Neural cell (in vitro differentiated cells): ENCODE data around the gene FSTL3. TPM values are rescaled to one million over a fixed set of nuclear protein-coding genes. Genes with fewer than 3 reads are reported as not detected.

Experiments used
- H2AFZ ChIP-seq: fragments of 200-600, 300-800 bp; sonication (generic), shearing (Covaris generic); 2 replicates; pipeline ENCODE4 v1.6.0; 2014; ENCODE audit warnings: low read depth, mild to moderate bottlenecking, antibody characterized with exemption, low read length, moderate library complexity
- H3F3A ChIP-seq: fragments of 200-600 bp; shearing (Covaris generic); 2 replicates; pipeline ENCODE4 v1.6.1; 2016; ENCODE audit warnings: mild to moderate bottlenecking, moderate library complexity, mixed read lengths, antibody characterized with exemption, low read length; ENCODE audit not compliant: insufficient read depth, poor library complexity, severe bottlenecking
- H3K27ac ChIP-seq: fragments of 200-600, 300-800 bp; sonication (generic), shearing (Covaris generic); 2 replicates; pipeline ENCODE4 v1.5.1; 2014; ENCODE audit warnings: mild to moderate bottlenecking, low read length, moderate library complexity
- H3K27me3 ChIP-seq: fragments of 300-800, 200-600 bp; sonication (generic), shearing (Covaris generic); 2 replicates; pipeline ENCODE4 v1.6.0; 2014; ENCODE audit warnings: mild to moderate bottlenecking, low read depth, low read length, moderate library complexity; ENCODE audit not compliant: insufficient read depth
- H3K36me3 ChIP-seq: fragments of 300-800, 200-600 bp; sonication (generic), shearing (Covaris generic); 2 replicates; pipeline ENCODE4 v1.5.1; 2014; ENCODE audit warnings: mild to moderate bottlenecking, antibody characterized with exemption, low read length, moderate library complexity; ENCODE audit not compliant: insufficient read depth
- H3K4me2 ChIP-seq: fragments of 300-800, 200-600 bp; sonication (generic), shearing (Covaris generic); 2 replicates; pipeline ENCODE4 v1.6.0; 2014; ENCODE audit warnings: mild to moderate bottlenecking, low read length
- H3K4me3 ChIP-seq: fragments of 300-800, 200-600 bp; sonication (generic), shearing (Covaris generic); 2 replicates; pipeline ENCODE4 v1.5.1; 2014; ENCODE audit warnings: mild to moderate bottlenecking, low read length, moderate library complexity
- H3K79me2 ChIP-seq: fragments of 200-600 bp; shearing (Covaris generic); replicated peaks from 2 replicates; pipeline ENCODE4 v1.6.0; 2014; ENCODE audit warnings: mild to moderate bottlenecking, low read length, moderate library complexity; ENCODE audit not compliant: insufficient read depth
- H3K9ac ChIP-seq: fragments of 300-800, 200-600 bp; sonication (generic), shearing (Covaris generic); 2 replicates; pipeline ENCODE4 v1.6.1; 2016; ENCODE audit warnings: mild to moderate bottlenecking, low read length, mixed read lengths
- H3K9me2 ChIP-seq: fragments of 200-600 bp; shearing (Covaris generic); 2 replicates; pipeline ENCODE4 v1.6.1; 2016; ENCODE audit warnings: mild to moderate bottlenecking, low read length, mixed read lengths; ENCODE audit not compliant: insufficient read depth
- H3K9me3 ChIP-seq: fragments of 200-600, 300-800 bp; sonication (generic), shearing (Covaris generic); 2 replicates; pipeline ENCODE4 v1.6.1; 2016; ENCODE audit warnings: mild to moderate bottlenecking, mixed run types, low read length, moderate library complexity, mixed read lengths
- H4K20me1 ChIP-seq: fragments of 200-600 bp; shearing (Covaris generic); 2 replicates; pipeline ENCODE4 v1.6.1; 2016; ENCODE audit warnings: mild to moderate bottlenecking, mixed run types; ENCODE audit not compliant: insufficient read depth
- CTCF ChIP-seq: fragments of 450-650 bp; IDR thresholded peaks from 2 replicates; pipeline ENCODE4 v1.5.1; 2014; ENCODE audit warnings: antibody characterized with exemption, mild to moderate bottlenecking, moderate library complexity; ENCODE audit not compliant: poor library complexity, severe bottlenecking
- EP300 ChIP-seq: fragments of 450-650 bp; conservative IDR thresholded peaks from 2 replicates; pipeline ENCODE4 v1.6.1; 2014; ENCODE audit warnings: antibody characterized with exemption, mild to moderate bottlenecking, moderate library complexity; ENCODE audit not compliant: poor library complexity, severe bottlenecking
- EZH2 ChIP-seq: fragments of 200-600, 300-800 bp; shearing (Covaris generic), sonication (generic); IDR thresholded peaks from 2 replicates; pipeline ENCODE4 v1.6.1; 2014; ENCODE audit warnings: antibody characterized with exemption, low read length, borderline replicate concordance, mild to moderate bottlenecking; ENCODE audit not compliant: insufficient read depth, poor library complexity, severe bottlenecking
- MXI1 ChIP-seq: fragments of 450-650 bp; conservative IDR thresholded peaks from 2 replicates; pipeline ENCODE4 v1.6.1; 2014; ENCODE audit warnings: antibody characterized with exemption, mild to moderate bottlenecking; ENCODE audit not compliant: poor library complexity, severe bottlenecking
- POLR2AphosphoS5 ChIP-seq: IDR thresholded peaks from 2 replicates; pipeline ENCODE4 v1.6.1; 2012
- RAD21 ChIP-seq: fragments of 450-650 bp; conservative IDR thresholded peaks from 2 replicates; pipeline ENCODE4 v1.6.1; 2014; ENCODE audit warnings: antibody characterized with exemption, mild to moderate bottlenecking, moderate library complexity
- REST ChIP-seq: IDR thresholded peaks from 2 replicates; pipeline ENCODE4 v1.6.1; 2012; ENCODE audit warnings: borderline replicate concordance
- SMC3 ChIP-seq: fragments of 450-650 bp; conservative IDR thresholded peaks from 2 replicates; pipeline ENCODE4 v1.6.1; 2014; ENCODE audit warnings: antibody characterized with exemption, mild to moderate bottlenecking, moderate library complexity; ENCODE audit not compliant: poor library complexity
- TAF1 ChIP-seq: IDR thresholded peaks from 2 replicates; pipeline ENCODE4 v1.6.1; 2012; ENCODE audit warnings: low read depth
- polyA plus RNA-seq: library from polyadenylated mRNA; depleted of rRNA; stranded (reverse); fragments of >200 nt; gene quantifications from 2 replicates; pipeline ENCODE4 v1.2.3, GENCODE V29; 2014

The FSTL3 gene
- polyA plus RNA-seq, 1 donor from 2014 or later = 3.1 TPM

GRCh38 chr19:640606-641189 is 35.5 kb upstream of the FSTL3 start:
- no peak for TF ChIP-seq SMC3
- TF ChIP-seq CTCF = no peak
- no peak for TF ChIP-seq EP300
- TF ChIP-seq REST = no peak
- TF ChIP-seq EZH2 = no peak
- no peak overlapping the region for H2AFZ ChIP-seq
- H3K79me2 ChIP-seq = no peaks in the 10 kb centered on the region
- H3F3A ChIP-seq = no peaks in the 10 kb centered on the region
- no peaks in the 10 kb centered on the region for H3K9me2 ChIP-seq
- H3K9ac ChIP-seq = no peak overlapping the region
- no peaks in the 10 kb centered on the region for H3K27me3 ChIP-seq
- no peak overlapping the region for H3K4me2 ChIP-seq
- no peaks in the 10 kb centered on the region for H4K20me1 ChIP-seq
- no peak overlapping the region for H3K27ac ChIP-seq
- H3K4me3 ChIP-seq = no peak overlapping the region
- H3K36me3 ChIP-seq = no peaks in the 10 kb centered on the region
- no peaks in the 10 kb centered on the region for H3K9me3 ChIP-seq

GRCh38 chr19:641702-642101 is 34.5 kb upstream of the FSTL3 start:
- Histone ChIP-seq H3K9ac (no peak overlapping the region), H2AFZ (no peak overlapping the region), H3K36me3 (no peaks in the 10 kb centered on the region), H3K9me2 (no peaks in the 10 kb centered on the region), H3K4me3 (no peak overlapping the region), H3K79me2 (no peaks in the 10 kb centered on the region), H4K20me1 (no peaks in the 10 kb centered on the region), H3K9me3 (no peaks in the 10 kb centered on the region), H3F3A (no peaks in the 10 kb centered on the region), H3K27me3 (no peaks in the 10 kb centered on the region), H3K27ac (no peak overlapping the region), H3K4me2 (no peak overlapping the region)
- no peak for TF ChIP-seq MXI1
- TF ChIP-seq POLR2AphosphoS5 = no peak
- no peak for TF ChIP-seq EP300
- no peak for TF ChIP-seq REST
- TF ChIP-seq CTCF = no peak
- TF ChIP-seq TAF1 = no peak
- no peak for TF ChIP-seq EZH2
- no peak for TF ChIP-seq RAD21
- TF ChIP-seq SMC3 = no peak
